ENCODE data around the gene ACAP1. TPM values are rescaled to one million over a fixed set of nuclear protein-coding genes. Genes with fewer than 3 reads are reported as not detected.
A peak's percentile ranks its signal among the peaks of the same experiment; 100 is the strongest.

The ACAP1 gene
- total and polyA plus RNA-seq, 12 donors: 2.4 to 23.4 (median 13.4) TPM

DNA sequence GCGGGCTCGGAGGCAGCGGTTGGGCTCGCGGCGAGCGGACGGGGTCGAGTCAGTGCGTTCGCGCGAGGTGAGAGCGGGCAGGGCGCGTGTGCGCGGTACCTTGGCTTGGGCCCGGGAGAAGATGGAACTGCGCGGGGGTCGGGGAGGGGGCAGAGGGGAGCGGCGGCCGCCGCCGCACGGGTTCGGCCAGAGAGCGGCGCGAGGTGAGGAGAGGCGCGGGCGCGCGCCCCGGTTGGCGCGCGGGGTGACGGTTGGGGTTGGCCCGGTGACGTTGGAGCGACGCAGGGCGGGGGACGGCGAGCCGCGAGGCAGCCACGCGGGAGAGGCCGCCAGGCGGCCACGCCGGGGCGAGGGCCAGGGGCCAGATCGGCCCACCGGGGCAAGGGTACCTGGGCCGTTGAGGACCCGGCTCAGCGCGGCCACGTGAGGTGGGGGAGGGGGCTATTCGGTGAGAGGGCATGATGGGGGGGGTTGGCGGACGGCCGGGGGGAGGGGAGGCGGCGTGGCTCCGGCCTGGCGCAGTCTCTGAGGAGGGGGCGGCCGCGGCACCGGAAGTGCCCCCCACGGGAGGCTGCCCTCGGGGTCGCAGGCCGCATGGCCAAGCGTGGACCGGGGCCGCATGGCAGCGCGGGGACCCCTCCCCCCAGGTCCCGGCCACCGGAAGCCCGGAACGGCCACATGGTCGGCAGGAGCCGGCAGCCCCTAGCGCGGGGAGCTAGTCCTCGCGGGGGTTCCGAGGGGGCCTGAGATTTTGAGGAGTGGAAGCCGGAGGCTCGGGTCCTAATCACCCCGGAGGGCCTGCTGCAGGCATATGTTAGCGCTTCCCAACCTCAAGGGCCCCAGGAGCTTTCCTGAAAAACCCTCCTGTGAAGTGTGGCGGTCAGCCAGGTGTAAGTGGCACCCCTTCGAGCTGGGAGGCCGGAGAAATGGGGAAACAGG lies 28.4 kb upstream of the ACAP1 start:
- 0 to 1% methylated on average over 69 to 104 of the region's 104 CpGs for WGBS, 2 donors

DNA sequence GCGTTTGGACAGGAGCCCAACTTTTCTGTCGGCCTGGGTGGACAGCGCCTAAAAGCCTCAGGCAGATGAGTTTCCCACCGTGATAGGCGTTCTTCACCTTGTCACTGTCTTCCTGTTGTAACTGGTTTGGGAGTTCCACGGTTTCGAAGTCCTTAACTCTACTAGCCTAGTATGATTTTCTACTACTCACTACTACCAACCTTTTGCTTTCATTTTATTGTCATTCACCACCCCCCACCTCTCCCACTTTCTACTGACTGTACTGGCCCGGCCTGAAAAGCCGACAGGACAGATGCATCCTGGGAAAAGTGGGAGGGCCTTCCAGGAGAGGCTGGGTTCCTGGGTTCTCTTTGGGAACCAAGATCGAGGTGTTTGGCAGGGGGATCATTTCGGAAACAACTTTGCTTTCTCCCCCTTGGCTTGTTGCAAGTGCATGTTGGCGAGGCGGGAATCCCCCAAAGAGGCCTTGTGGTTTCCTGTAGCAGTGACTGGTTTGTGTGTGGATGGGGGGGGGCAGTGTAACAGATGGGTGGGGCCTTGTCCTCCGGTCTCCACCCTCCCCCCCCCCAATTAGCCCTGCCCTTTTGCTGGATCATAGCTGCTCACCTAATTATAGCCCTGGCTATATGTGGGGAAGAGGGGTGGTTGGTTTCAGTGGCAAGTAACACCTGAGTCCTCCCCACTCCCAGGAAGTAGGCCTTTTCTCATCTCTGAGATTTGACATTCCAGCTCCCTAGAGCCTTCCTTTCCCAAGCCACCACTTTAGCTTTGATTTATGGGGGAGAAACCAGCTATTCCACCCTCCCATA lies 27.5 kb upstream of the ACAP1 start:
- peak in 1 of 2 donors; percentile 86 for DNase-seq
- H3K27ac ChIP-seq: peak overlapping the region in 9 of 10 donors; percentile 87 to 100 (median 99)

More for the DNA sequence above, 28.4 kb upstream of the ACAP1 start:
- ATAC-seq (peak in 4 of 8 donors; percentile 14 to 41 (median 30)), DNase-seq (peak in 1 of 2 donors; percentile 64)
- Histone ChIP-seq H3K4me3 (peak overlapping the region; percentile 76 to 98 (median 91)), H3K4me1 (peaks cover 1 to 50% (median 35%) of the 10 kb centered on the region in 9 donors), H3K27me3 (no peaks in the 10 kb centered on the region), H3K9me3 (no peaks in the 10 kb centered on the region), H3K36me3 (peaks cover 0 to 38% (median 33%) of the 10 kb centered on the region in 9 donors), H3K27ac (peak overlapping the region; percentile 87 to 100 (median 98))
- TF ChIP-seq, protein P1, sequence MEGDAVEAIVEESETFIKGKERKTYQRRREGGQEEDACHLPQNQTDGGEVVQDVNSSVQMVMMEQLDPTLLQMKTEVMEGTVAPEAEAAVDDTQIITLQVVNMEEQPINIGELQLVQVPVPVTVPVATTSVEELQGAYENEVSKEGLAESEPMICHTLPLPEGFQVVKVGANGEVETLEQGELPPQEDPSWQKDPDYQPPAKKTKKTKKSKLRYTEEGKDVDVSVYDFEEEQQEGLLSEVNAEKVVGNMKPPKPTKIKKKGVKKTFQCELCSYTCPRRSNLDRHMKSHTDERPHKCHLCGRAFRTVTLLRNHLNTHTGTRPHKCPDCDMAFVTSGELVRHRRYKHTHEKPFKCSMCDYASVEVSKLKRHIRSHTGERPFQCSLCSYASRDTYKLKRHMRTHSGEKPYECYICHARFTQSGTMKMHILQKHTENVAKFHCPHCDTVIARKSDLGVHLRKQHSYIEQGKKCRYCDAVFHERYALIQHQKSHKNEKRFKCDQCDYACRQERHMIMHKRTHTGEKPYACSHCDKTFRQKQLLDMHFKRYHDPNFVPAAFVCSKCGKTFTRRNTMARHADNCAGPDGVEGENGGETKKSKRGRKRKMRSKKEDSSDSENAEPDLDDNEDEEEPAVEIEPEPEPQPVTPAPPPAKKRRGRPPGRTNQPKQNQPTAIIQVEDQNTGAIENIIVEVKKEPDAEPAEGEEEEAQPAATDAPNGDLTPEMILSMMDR (IDR thresholded peaks at IDR 0.05): peak in 2 of 9 donors; percentile 11 to 37
- intact Hi-C loops (cut with DNase I): loop anchor here in 5 of 10 donors (1.0 to 10.0 kb wide), 7 partner anchors 21 to 264 kb away; partner anchors contain the start of genes GABARAP (in 2 of the 5), CLDN7 (in 1 of the 5), NEURL4 (in 1 of the 5) and SLC16A11 (in 1 of the 5)

DNA sequence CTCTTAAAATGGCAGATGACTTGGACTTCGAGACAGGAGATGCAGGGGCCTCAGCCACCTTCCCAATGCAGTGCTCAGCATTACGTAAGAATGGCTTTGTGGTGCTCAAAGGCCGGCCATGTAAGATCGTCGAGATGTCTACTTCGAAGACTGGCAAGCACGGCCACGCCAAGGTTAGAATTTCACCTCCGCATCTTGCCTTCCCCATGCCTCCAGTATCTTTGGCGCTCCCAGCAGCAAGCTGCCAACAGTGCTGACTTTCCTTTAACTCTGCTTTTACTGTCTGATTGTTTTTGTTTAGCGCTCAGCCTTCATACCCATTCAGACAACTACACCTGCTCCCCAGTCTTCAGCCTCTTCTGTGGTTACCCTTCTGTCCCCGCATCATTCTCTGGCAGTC lies 26.7 kb upstream of the ACAP1 start:
- H3K36me3 ChIP-seq: peaks cover 0 to 50% (median 44%) of the 10 kb centered on the region in 9 donors
- peak overlapping the region in 6 of 10 donors; percentile 76 to 98 (median 94) for H3K4me3 ChIP-seq
- TF ChIP-seq, protein P1 (IDR thresholded peaks at IDR 0.05): no peak
- no peaks in the 10 kb centered on the region for H3K9me3 ChIP-seq
- H3K27me3 ChIP-seq: no peaks in the 10 kb centered on the region
- peaks cover 12 to 67% (median 52%) of the 10 kb centered on the region in 9 donors for H3K4me1 ChIP-seq
- H3K27ac ChIP-seq: peak overlapping the region in 7 of 10 donors; percentile 87 to 100 (median 96)
- intact Hi-C loops (cut with DNase I): loop anchor here in 4 of 10 donors (5.0 to 10.0 kb wide), 5 partner anchors 47 to 265 kb away; partner anchors contain the start of genes CLDN7 (in 1 of the 4), GABARAP (in 1 of the 4), SLC16A11 (in 1 of the 4) and TMEM256 (in 1 of the 4)
- ATAC-seq: no peak
- WGBS, 2 donors: 86 to 89% methylated on average over 12 of the region's 12 CpGs
- no peak for DNase-seq

More for the DNA sequence above, 27.5 kb upstream of the ACAP1 start:
- peak overlapping the region; percentile 76 to 98 (median 91) for H3K4me3 ChIP-seq
- H3K4me1 ChIP-seq: peaks cover 7 to 59% (median 44%) of the 10 kb centered on the region in 9 donors
- intact Hi-C loops (cut with DNase I): loop anchor here in 4 of 10 donors (5.0 to 10.0 kb wide), 5 partner anchors 47 to 264 kb away; partner anchors contain the start of genes CLDN7 (in 1 of the 4), GABARAP (in 1 of the 4), SLC16A11 (in 1 of the 4) and TMEM256 (in 1 of the 4)
- 2 to 4% methylated on average over 14 of the region's 14 CpGs for WGBS, 2 donors
- H3K27me3 ChIP-seq: no peaks in the 10 kb centered on the region
- H3K36me3 ChIP-seq: peaks cover 0 to 47% (median 41%) of the 10 kb centered on the region in 9 donors
- H3K9me3 ChIP-seq: no peaks in the 10 kb centered on the region
- ATAC-seq: peak in 4 of 8 donors; percentile 12 to 25 (median 22)
- TF ChIP-seq, protein P1 (IDR thresholded peaks at IDR 0.05): no peak

Measured in heart right ventricle (tissue), 16 donors.